Measurements from ENCODE around the gene ANKRD66. TPM values are rescaled to one million over a fixed set of nuclear protein-coding genes. Genes with fewer than 3 reads are reported as not detected.

ANKRD66 gene
- not detected for total RNA-seq

- DNase-seq = no peak
- Mint-ChIP-seq H3K27ac (no peak within 1 kb of the TSS), H3K4me3 (no peak within 1 kb of the TSS), H3K36me3 (ENCODE audit: low read depth) (no peaks in the 10 kb centered on the region), H3K9me3 (no peaks in the 10 kb centered on the region), H3K27me3 (no peaks in the 10 kb centered on the region), H3K4me1 (no peaks in the 10 kb centered on the region)
- ChIA-PET CTCF (no interaction called here), POLR2A (no interaction called here)
These were observed at the start of gene ANKRD66 for GRCh38 chr6:46746696-46747095. Gene ANKRD66 (plus strand): TSS chr6:46746933. CDS start chr6:46751949, 5,016 bp downstream.

- peaks cover 27% of the 10 kb centered on the region for H3K27me3 Mint-ChIP-seq
- ChIA-PET CTCF (interaction anchor here (0.6 kb wide), 1 partner anchor 161 kb away, joined by 4 read pairs; no protein-coding TSS in a partner anchor), POLR2A (no interaction called here)
- peaks cover 2% of the 10 kb centered on the region for H3K4me1 Mint-ChIP-seq
- no peaks in the 10 kb centered on the region for H3K36me3 Mint-ChIP-seq (ENCODE audit: low read depth)
- H3K27ac Mint-ChIP-seq = no peak overlapping the region
- H3K9me3 Mint-ChIP-seq = no peaks in the 10 kb centered on the region
- no peak overlapping the region for H3K4me3 Mint-ChIP-seq
- no peak for DNase-seq
These were observed 46.8 kb upstream of the ANKRD66 start for GRCh38 chr6:46699970-46700369.

- no peaks in the 10 kb centered on the region for H3K9me3 Mint-ChIP-seq
- ChIA-PET POLR2A (no interaction called here), CTCF (interaction anchor here (0.8 kb wide), 1 partner anchor 284 kb away, joined by 3 read pairs; no protein-coding TSS in a partner anchor)
- DNase-seq = no peak
- H3K27ac Mint-ChIP-seq = no peak overlapping the region
- no peaks in the 10 kb centered on the region for H3K36me3 Mint-ChIP-seq (ENCODE audit: low read depth)
- H3K4me3 Mint-ChIP-seq = no peak overlapping the region
- peaks cover 17% of the 10 kb centered on the region for H3K27me3 Mint-ChIP-seq
- peaks cover 2% of the 10 kb centered on the region for H3K4me1 Mint-ChIP-seq
These were observed 42.2 kb upstream of the ANKRD66 start for GRCh38 chr6:46704562-46704961.

- H3K9me3 Mint-ChIP-seq = no peaks in the 10 kb centered on the region
These were observed 40.3 kb upstream of the ANKRD66 start for GRCh38 chr6:46706464-46706863.

DNA sequence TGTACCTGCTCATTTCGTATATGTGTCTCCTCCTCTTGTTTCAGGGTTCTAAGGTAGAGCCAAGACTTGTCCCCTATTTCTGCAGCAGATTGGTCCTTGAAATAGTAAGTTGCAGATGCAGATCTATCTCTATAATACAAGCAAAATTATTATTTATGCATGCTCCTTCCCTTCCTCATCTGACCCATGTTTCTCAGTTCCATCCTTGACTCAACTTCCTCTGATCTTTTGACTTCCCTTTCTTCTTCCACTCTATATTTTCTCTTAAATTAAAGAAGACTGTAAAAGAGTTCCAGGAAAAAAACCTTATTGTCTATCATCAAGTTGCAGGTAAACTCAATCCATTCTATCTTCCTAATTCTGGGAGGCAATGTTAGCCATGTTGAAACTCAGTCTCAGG lies 35.2 kb upstream of the ANKRD66 start:
- H3K4me1 Mint-ChIP-seq = no peaks in the 10 kb centered on the region
- peaks cover 3% of the 10 kb centered on the region for H3K27me3 Mint-ChIP-seq
- ChIA-PET CTCF (no interaction called here), POLR2A (no interaction called here)
- H3K4me3 Mint-ChIP-seq = no peak overlapping the region
- H3K27ac Mint-ChIP-seq = no peak overlapping the region
- H3K36me3 Mint-ChIP-seq (ENCODE audit: low read depth) = no peaks in the 10 kb centered on the region
- H3K9me3 Mint-ChIP-seq = no peaks in the 10 kb centered on the region
- DNase-seq = no peak

More at GRCh38 chr6:46706464-46706863, 40.3 kb upstream of the ANKRD66 start:
- Mint-ChIP-seq H3K27ac (no peak overlapping the region), H3K27me3 (peaks cover 15% of the 10 kb centered on the region), H3K4me1 (peaks cover 2% of the 10 kb centered on the region), H3K36me3 (ENCODE audit: low read depth) (no peaks in the 10 kb centered on the region), H3K4me3 (no peak overlapping the region)
- no peak for DNase-seq
- ChIA-PET CTCF (interaction anchor here (0.5 kb wide), 1 partner anchor 79 kb away, joined by 3 read pairs; no protein-coding TSS in a partner anchor), POLR2A (no interaction called here)

- no peak overlapping the region for H3K4me3 Mint-ChIP-seq
- H3K36me3 Mint-ChIP-seq (ENCODE audit: low read depth) = no peaks in the 10 kb centered on the region
- DNase-seq = no peak
- no peaks in the 10 kb centered on the region for H3K4me1 Mint-ChIP-seq
- CTCF ChIA-PET = no interaction called here
- no peak overlapping the region for H3K27ac Mint-ChIP-seq
- no peaks in the 10 kb centered on the region for H3K9me3 Mint-ChIP-seq
- H3K27me3 Mint-ChIP-seq = peaks cover 6% of the 10 kb centered on the region
- POLR2A ChIA-PET = no interaction called here
These were observed 31.6 kb upstream of the ANKRD66 start for GRCh38 chr6:46715141-46715540.

- Mint-ChIP-seq H3K36me3 (ENCODE audit: low read depth) (no peaks in the 10 kb centered on the region), H3K4me3 (no peak overlapping the region), H3K27me3 (peaks cover 10% of the 10 kb centered on the region), H3K9me3 (no peaks in the 10 kb centered on the region), H3K27ac (no peak overlapping the region), H3K4me1 (no peaks in the 10 kb centered on the region)
- ChIA-PET POLR2A (no interaction called here), CTCF (no interaction called here)
- DNase-seq = no peak
These were observed 27.6 kb upstream of the ANKRD66 start for GRCh38 chr6:46719099-46719498.

DNA sequence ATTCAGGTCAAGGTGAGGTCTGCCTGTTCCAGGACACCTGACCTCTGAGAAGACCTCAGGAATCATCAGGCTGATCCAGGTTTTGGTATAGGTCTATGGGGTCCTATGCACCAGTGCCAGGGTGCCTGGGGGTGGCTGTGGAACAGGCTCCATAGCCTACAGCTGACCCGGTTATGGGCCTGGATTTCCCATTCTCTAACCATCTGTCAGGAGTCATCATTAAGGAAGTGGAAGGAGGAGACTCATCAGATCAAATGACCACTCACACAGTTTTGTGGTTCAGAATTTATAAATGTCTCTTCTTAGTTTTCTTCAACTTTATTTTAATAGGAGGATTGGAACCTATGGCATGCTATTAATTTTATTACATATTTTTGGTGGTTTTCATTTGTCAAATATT lies 26.3 kb upstream of the ANKRD66 start:
- ChIA-PET CTCF (no interaction called here), POLR2A (no interaction called here)
- H3K4me1 Mint-ChIP-seq = no peaks in the 10 kb centered on the region
- no peak overlapping the region for H3K27ac Mint-ChIP-seq
- H3K4me3 Mint-ChIP-seq = no peak overlapping the region
- DNase-seq = no peak
- no peaks in the 10 kb centered on the region for H3K9me3 Mint-ChIP-seq
- H3K27me3 Mint-ChIP-seq = peaks cover 10% of the 10 kb centered on the region
- no peaks in the 10 kb centered on the region for H3K36me3 Mint-ChIP-seq (ENCODE audit: low read depth)

DNA sequence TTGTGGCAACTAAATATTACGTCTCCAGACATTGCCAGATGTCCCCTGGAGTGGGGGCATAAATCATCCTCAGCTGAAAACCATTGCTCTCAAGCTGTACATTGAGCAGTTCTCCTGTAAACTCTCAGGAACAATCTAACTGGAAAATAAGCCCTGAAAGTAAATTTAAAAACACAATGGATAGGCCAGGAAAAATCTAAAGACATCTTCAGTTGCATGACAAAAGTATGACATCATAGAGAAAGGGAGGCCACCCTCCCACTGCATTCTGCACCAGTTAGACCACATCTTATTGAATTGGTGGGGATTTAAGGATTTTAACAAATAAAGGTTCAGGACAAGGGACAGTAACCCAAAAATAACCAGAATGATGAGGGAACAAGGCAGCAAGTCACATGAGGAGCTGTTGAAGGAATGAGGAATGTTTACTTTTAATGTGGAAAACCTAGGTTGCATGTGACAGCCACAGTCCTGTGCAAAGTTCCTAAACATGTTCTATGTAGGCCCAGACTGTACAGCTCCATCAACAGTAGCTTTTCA lies 16.9 kb upstream of the ANKRD66 start:
- H3K27ac Mint-ChIP-seq = no peak overlapping the region
- no peak for DNase-seq
- no peak overlapping the region for H3K4me3 Mint-ChIP-seq
- peaks cover 4% of the 10 kb centered on the region for H3K4me1 Mint-ChIP-seq
- POLR2A ChIA-PET = no interaction called here
- H3K36me3 Mint-ChIP-seq (ENCODE audit: low read depth) = no peaks in the 10 kb centered on the region
- no peaks in the 10 kb centered on the region for H3K9me3 Mint-ChIP-seq
- CTCF ChIA-PET = no interaction called here
- H3K27me3 Mint-ChIP-seq = peaks cover 50% of the 10 kb centered on the region

GRCh38 chr6:46730921-46731461 lies 15.7 kb upstream of the ANKRD66 start:
- Mint-ChIP-seq H3K4me3 (no peak overlapping the region), H3K27ac (no peak overlapping the region), H3K27me3 (peaks cover 56% of the 10 kb centered on the region), H3K36me3 (ENCODE audit: low read depth) (no peaks in the 10 kb centered on the region), H3K9me3 (no peaks in the 10 kb centered on the region), H3K4me1 (peaks cover 6% of the 10 kb centered on the region)
- no peak for DNase-seq
- CTCF ChIA-PET = interaction anchor here (0.6 kb wide), 1 partner anchor 698 kb away, joined by 3 read pairs; no protein-coding TSS in a partner anchor
- POLR2A ChIA-PET = no interaction called here

DNA sequence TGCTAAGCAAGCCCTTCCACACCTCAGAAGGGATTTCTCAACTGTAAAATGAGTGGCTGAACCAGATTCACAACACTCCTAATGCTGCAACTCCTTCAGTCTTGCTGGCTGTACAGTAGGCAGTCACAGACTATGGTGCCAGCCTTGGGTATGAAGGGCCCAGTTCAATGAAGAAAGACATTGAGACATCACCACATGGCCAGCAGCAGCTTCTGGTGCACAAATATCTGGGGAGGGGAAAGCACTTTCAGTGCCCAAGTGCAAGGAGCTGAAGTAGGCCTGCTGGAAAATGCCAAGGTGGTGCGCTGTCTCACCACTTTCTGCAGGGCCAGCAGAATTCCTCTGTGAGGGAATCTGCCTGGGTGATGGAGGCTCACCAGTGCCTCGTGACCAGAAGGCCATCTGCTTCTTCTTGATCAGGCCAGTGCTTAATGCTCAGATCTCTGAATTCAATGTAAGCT lies 13.4 kb upstream of the ANKRD66 start:
- H3K27me3 Mint-ChIP-seq = peaks cover 65% of the 10 kb centered on the region
- no peak for DNase-seq
- no peaks in the 10 kb centered on the region for H3K9me3 Mint-ChIP-seq
- H3K4me1 Mint-ChIP-seq = peaks cover 6% of the 10 kb centered on the region
- ChIA-PET POLR2A (no interaction called here), CTCF (no interaction called here)
- no peak overlapping the region for H3K27ac Mint-ChIP-seq
- H3K4me3 Mint-ChIP-seq = no peak overlapping the region
- no peaks in the 10 kb centered on the region for H3K36me3 Mint-ChIP-seq (ENCODE audit: low read depth)

- CTCF ChIA-PET = no interaction called here
- Mint-ChIP-seq H3K27ac (no peak within 1 kb of the TSS), H3K4me1 (peaks cover 6% of the 10 kb centered on the region), H3K9me3 (no peaks in the 10 kb centered on the region), H3K27me3 (peaks cover 63% of the 10 kb centered on the region), H3K36me3 (ENCODE audit: low read depth) (no peaks in the 10 kb centered on the region), H3K4me3 (no peak within 1 kb of the TSS)
- POLR2A ChIA-PET = no interaction called here
- DNase-seq = no peak
These were observed 11.6 kb upstream of the ANKRD66 start, which contains the start of gene PLA2G7 for GRCh38 chr6:46734867-46735719. Gene PLA2G7 (minus strand): TSS chr6:46735375. CDS start chr6:46722891, 12,484 bp downstream.

- Mint-ChIP-seq H3K27ac (no peak overlapping the region), H3K4me1 (peaks cover 6% of the 10 kb centered on the region), H3K36me3 (ENCODE audit: low read depth) (no peaks in the 10 kb centered on the region), H3K9me3 (no peaks in the 10 kb centered on the region), H3K4me3 (no peak overlapping the region), H3K27me3 (peaks cover 59% of the 10 kb centered on the region)
- ChIA-PET CTCF (no interaction called here), POLR2A (no interaction called here)
- no peak for DNase-seq
These were observed 11.1 kb upstream of the ANKRD66 start for GRCh38 chr6:46735720-46736031.

DNA sequence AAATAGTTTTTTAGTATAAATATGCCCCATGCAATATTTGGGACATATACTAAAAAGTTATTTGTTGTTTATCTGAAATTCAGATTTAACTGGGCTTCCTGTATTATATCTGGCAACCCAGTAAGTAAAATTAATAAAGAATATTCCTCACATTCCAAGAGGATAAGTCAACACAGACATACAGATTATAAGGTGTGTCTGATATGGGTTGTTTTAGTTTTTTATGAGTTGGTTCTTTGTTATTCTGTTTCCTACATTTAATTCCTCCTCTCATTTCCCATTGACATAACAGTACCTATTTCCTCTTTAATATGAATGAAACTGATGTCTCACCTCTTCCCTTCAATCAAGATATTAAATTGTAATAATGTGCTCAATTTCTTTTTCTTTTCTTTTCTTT lies 9.8 kb upstream of the ANKRD66 start:
- Mint-ChIP-seq H3K4me3 (no peak overlapping the region), H3K27ac (no peak overlapping the region), H3K27me3 (peaks cover 54% of the 10 kb centered on the region), H3K36me3 (ENCODE audit: low read depth) (no peaks in the 10 kb centered on the region), H3K9me3 (no peaks in the 10 kb centered on the region), H3K4me1 (peaks cover 6% of the 10 kb centered on the region)
- ChIA-PET CTCF (no interaction called here), POLR2A (no interaction called here)
- no peak for DNase-seq

All from activated CD4-positive, alpha-beta memory T cell treated with anti-CD3 and anti-CD28 coated beads, Interleukin-2, amount 10 ng/mL, durations not matched to agents 7 days and 5 days (primary cell).